Inferior parietal cortex (tissue), 1 donor: ENCODE data around the gene PASK.
A peak's percentile ranks its signal among the peaks of the same experiment; 100 is the strongest.

ENCODE experiments used
- DNase-seq: peaks from one replicate; pipeline ENCODE4 v3.0.0-alpha.2; 2016; ENCODE audit errors: extremely low spot score

The PASK gene

GRCh38 chr2:241180495-241180894 lies 31.2 kb upstream of the PASK start:
- DNase-seq = no peak

GRCh38 chr2:241179899-241180298 lies 30.6 kb upstream of the PASK start:
- DNase-seq = peak; percentile 29

DNA sequence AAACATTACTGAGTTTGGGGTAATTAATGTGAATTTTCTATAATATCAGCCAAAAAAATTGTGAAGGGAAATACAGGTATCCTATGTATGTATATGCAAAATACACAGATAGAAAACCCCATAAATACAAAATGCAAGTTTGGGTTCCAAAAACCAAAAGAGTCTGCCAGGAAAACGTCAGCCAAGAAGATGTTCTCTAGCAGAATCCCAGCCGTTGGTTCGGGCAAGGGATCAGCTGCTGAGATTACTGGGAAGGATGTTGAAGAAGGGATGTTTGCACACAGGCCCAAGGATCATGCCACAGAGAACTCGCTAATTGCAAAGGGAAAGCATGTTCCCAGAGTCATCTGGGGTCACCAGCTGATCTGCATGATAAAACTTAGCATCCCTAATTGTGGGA lies 29.7 kb upstream of the PASK start:
- DNase-seq = no peak

DNA sequence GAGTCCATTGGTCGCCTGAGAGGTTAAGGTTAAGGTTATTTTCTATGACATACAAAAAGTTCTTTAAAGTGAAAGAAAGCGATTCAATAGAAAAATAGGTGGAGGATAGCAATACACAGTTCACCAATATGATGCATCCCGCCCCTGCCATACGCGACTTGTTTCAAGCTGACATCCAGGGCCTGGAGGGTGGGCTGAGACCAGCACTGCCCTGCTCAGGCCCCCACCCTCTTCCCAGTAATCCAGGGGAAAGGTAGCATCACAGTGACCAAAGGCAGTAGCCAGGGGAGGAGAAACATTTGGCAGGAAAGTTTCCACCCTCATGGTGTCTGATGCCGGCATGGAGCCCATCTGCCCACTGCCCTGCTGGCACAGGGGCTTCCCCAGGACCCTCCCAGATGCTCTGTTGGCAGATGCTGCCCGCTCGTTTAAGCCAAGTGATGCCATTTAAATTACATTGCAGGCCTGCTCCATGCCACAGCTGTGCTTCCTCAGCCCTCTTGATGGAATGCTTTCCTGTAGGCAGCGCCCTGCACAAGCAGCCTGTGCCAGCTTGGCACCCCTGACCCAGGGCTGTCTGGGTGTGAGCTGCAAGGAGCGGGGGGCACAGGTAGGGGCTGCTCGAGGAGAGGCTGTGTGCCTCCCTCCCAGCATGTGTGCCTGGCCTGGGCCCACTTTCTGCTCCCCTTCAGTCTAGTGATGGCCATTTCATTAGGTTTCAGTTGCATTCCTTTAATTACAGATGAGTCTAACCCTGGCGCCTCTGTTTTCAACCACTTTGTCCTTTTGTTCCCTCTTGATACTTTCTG lies 28.5 kb upstream of the PASK start:
- DNase-seq = no peak

DNA sequence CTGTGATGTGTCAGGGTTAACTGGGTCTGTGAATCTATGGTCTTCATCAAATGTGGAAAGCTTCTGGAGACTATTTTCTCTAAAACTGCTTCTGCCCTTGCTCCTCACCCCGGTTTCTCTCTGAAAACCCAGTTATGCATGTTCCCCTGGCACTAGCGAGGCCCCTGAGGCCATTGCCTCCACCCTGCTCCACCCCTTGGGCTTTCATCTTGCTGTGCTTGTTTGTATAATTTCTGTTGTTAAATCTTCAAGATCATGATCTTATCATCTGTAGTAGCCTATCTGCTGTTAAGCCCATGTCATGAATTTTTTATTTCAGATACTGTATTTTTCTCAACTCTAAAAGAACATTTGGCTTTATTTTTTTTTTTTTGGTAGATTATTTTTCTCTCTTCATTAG lies 24.3 kb upstream of the PASK start:
- DNase-seq = no peak

DNA sequence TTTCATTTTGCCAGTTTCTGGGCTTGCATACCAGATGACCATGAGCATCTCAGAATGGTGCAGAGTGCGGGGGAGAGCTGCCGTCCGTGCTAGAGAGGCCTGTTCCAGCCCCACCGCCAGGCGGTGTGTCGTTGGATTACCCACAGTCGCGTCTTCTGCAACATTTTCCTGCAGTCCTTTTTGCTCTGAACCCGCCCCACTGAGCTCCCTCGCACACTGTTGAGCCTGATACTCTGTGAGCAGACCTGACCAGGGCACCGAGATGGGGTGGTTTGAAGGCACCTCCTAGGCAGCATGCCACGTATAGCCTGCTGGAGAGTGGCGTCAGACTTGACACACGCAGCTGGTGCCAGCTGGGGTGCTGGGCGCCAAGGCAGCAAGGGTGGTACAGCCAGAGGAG lies 19.1 kb upstream of the PASK start:
- no peak for DNase-seq

DNA sequence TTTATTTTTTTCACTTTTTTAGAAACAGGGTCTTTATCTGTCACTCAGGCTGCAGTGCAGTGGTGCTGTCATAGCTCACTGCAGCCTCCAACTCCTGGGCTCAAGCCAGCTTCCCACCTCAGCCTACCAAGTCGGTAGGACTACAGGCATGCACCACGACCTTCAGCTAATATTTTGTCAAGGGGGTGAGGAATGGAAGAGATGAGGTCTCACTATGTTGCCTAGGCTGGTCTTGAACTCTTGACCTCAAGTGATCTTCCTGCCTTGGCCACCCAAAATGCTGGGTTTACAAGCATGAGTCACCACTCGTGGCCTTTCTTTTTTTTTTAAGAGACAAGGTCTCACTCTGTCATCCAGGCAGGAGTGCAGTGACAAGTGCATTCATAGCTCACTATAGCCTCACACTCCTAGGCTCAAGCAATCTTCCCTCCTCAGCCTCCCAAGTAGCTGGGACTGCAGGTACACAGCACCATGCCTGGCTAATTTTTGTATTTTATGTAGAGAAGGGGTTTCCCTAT lies 14.4 kb upstream of the PASK start:
- DNase-seq = no peak

DNA sequence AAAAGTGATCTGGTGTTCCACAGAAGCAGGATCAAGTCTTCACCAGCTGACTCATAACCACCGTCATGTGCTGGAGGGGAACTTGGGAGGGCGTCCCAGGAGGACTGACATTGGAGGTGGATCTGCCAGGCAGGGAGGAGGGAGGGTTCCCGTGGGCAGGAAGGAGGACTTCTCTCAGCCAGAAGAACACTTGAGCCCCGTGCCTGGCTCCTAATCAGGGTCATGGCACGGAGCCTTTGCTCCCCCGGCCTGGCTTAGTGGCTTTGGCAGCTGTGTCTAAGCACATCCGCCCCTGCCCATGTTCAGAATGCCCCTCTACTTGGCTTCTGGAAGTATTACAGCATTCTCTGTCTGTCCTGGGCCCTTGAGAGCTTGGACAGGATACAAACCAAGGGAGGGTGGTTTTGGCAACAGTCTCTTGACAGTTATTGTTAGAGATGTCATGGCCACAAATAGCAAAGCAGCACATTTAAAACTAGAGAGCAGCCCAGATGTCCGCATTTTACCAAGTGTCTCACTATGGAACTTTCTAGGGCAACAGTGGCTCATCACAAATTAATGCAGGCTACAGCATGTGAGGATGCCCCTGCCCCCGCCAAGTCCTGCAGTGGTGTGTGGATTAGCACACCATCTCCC lies 12.5 kb upstream of the PASK start:
- DNase-seq = peak; percentile 53

- DNase-seq = no peak
Measured at GRCh38 chr2:241160318-241160717, 11.0 kb upstream of the PASK start.

DNA sequence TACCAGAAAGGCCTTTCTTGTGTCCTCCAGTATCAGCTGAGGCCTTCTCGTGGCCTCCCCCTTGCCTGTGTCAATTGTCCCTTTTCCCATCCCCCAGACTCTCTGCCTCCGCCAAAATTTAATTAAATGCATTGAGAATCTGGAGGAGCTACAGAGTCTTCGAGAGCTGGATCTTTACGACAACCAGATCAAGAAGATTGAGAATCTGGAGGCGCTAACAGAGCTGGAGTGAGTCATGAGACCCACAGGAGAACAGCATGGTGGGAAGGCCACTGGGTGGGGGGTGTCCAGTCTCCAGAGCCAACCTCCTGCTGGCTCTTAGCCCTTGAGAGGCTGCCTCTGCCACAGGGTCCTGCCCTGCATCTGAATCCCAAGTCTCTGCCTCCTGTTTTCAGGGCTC lies 9.8 kb upstream of the PASK start:
- DNase-seq = no peak

DNA sequence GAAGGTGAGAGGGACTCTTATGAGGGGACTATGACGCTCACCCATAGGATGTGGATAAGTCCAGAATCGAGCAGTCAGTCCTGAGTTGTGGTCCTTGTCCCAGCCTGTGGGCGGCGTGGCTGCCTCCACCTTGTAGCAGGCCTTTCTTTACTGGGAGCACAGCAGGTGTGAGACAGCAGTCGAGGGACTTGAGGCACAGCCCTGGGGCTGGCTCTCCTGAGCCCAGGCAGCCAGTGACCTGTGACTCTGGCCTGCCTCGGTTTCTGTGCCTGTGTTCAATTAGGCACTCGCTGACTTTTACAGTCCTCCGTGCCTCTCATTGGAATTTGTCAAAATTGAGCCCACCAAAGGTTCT lies 9.3 kb upstream of the PASK start:
- DNase-seq = no peak

- no peak for DNase-seq
Measured at GRCh38 chr2:241157841-241158545, 8.7 kb upstream of the PASK start.

DNA sequence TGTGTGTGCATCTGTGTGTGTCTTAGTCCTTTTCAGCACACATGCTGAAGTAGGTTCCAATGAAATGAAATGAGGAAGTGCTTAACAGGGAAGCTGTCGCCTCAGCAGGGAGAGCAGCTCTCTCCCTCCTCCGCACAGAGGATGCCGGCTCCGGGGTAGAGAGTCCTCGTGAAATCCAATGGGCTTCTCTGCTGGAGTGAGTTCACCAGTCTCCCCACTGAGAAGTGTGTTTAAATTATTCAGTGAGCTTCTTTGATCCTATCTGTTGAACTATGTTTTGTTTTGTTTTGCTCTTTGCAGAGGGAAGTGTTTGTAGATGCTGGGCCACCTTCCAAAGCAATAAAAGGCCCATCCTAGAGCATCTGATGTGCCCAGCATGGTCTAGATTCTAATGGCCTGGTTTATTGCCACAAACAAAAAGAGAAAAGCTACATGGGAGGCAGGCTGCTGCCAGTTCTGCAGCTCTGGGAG lies 7.7 kb upstream of the PASK start:
- DNase-seq = peak; percentile 47

- no peak for DNase-seq
Measured at GRCh38 chr2:241155936-241156335, 6.7 kb upstream of the PASK start.

- peak; percentile 48 for DNase-seq
Measured at GRCh38 chr2:241154915-241155314, 5.6 kb upstream of the PASK start.

- no peak for DNase-seq
Measured at GRCh38 chr2:241153616-241154015, 4.3 kb upstream of the PASK start.

DNA sequence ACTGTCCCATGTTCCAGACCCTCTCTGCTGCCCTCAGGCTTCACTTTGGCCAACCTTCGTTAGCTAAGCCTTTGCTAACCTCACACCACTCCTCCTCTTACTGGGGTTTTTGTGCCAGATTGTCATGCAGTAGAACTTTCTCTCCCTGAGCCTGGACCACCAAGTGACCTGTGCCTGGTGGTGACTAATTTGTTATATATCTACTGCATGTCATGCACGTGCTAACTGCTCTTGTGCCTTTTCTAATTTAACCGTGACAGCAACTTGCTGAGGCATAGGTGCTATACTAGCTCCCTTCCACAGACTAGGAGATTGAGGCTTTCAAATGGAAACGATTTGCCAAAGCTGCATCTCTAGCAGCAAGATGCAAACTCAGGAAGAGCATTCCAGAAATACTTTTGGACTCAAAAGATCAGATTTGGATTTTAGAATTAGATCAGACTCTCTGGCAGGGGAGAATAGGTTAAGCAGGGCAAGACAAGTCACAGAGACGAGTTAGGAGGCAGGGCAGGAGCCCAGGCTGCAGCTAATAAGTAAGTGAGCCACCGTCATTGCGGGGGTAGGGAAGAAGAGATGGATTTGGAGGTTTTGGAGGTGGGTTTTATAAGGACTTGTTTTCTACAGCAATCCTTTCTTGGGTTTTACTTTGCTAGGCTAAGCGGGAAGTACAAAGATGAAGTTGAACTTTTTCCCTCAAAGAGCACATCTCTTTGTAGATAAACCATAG lies 2.8 kb upstream of the PASK start:
- DNase-seq = no peak

GRCh38 chr2:241150660-241151530 lies 1.6 kb upstream of the PASK start:
- no peak for DNase-seq

DNA sequence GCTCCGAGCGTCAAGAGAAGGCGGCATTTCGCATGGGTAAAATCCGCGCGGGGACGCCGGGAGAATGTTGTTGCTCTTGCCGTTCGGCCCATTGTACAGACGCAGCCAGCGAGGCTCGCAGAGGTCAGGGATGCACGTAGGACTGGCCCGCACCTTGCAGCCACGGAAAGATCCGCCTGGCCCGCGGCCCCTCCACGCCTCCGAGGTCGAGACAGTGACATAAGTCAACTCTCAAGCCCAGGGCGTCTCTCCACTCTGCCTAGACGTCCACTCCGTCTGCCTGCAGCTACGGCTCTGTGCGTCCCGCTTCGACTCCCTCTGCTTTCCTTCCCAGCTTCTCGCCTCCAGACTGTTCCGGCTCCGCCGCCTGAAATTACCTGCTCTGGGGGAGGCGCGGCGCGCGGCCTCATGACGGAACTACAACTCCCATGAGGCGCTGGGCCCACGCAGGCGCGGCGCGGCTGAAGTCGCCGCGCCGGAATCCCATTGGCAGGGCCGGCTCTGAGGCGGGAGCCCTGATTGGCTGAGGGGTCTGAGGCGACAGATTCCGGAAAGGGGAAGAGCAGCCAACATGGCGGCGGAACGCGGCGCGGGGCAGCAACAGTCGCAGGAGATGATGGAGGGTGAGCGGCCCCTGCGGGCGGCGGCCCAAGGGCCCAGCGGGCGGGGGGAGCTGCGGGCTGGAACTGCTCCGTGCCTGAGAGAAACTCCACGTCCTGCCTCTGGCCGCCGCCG lies 820 bp upstream of the PASK start, which contains the start of gene PPP1R7:
TSS of gene PPP1R7 (plus strand) at position 543 of the 735 bp plus-strand sequence. CDS start at position 572, 29 bp downstream.
- DNase-seq = peak; percentile 92

DNA sequence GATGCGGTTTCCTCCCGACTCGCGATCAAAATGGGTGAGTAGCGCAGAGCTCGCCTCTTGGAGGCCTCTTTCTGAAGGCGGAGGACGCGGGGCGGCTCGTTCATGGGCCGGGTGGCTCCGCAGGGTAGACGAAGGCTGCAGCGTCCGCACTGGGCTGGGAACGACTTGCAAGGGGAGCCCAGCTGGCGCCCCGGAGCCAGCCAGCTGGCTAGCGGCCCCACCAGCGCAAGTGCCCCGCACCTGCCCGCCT lies 328 bp upstream of the PASK start:
- DNase-seq = no peak
